Liver (tissue), 3 donors: ENCODE results near the gene CENPF.

Experiments
- EGR1 ChIP-seq, 2 donors: IDR thresholded peaks; 2 replicates each; pipeline ENCODE4 v1.6.1; 2016 to 2018; ENCODE audit warnings: antibody characterized with exemption in 2 of 2, low read depth in 2 of 2
- GABPA ChIP-seq, 2 donors: IDR thresholded peaks in 1 of 2; conservative IDR thresholded peaks in 1 of 2; 2 replicates each; pipeline ENCODE4 v1.6.1; 2016; ENCODE audit warnings: antibody characterized with exemption in 2 of 2, mild to moderate bottlenecking in 1 of 2, moderate library complexity in 1 of 2
- JUND ChIP-seq, 2 donors: IDR thresholded peaks; 2 replicates each; pipeline ENCODE4 v1.6.1; 2016; ENCODE audit warnings: antibody characterized with exemption in 2 of 2
- RAD21 ChIP-seq, 2 donors: IDR thresholded peaks; 2 replicates each; pipeline ENCODE4 v1.6.1; 2016; ENCODE audit warnings: antibody characterized with exemption in 2 of 2, mild to moderate bottlenecking in 2 of 2
- SP1 ChIP-seq: IDR thresholded peaks from 2 replicates; pipeline ENCODE4 v1.6.1; 2018; ENCODE audit warnings: antibody characterized with exemption, mild to moderate bottlenecking
- TAF1 ChIP-seq: conservative IDR thresholded peaks from 2 replicates; pipeline ENCODE4 v1.6.1; 2016; ENCODE audit warnings: antibody characterized with exemption, mild to moderate bottlenecking
- YY1 ChIP-seq: IDR thresholded peaks from 2 replicates; pipeline ENCODE4 v1.6.1; 2016; ENCODE audit warnings: antibody characterized with exemption, mild to moderate bottlenecking
- TF ChIP-seq, protein P1 (sequence below): fragments of 150-350 bp; IDR thresholded peaks from 2 replicates; pipeline ENCODE4 v1.5.1; 2017; ENCODE audit warnings: improper control_type of control experiment, low read depth, low read length; ENCODE audit not compliant: missing input control
- TF ChIP-seq, protein P2 (sequence below): IDR thresholded peaks from 2 replicates; pipeline ENCODE4 v1.6.1; 2016; ENCODE audit warnings: antibody characterized with exemption
- TF ChIP-seq, protein P3 (sequence below): IDR thresholded peaks from 2 replicates; pipeline ENCODE4 v1.6.1; 2016; ENCODE audit warnings: antibody characterized with exemption
- donor health status: healthy.
- donor health status: healthy.

DNA sequence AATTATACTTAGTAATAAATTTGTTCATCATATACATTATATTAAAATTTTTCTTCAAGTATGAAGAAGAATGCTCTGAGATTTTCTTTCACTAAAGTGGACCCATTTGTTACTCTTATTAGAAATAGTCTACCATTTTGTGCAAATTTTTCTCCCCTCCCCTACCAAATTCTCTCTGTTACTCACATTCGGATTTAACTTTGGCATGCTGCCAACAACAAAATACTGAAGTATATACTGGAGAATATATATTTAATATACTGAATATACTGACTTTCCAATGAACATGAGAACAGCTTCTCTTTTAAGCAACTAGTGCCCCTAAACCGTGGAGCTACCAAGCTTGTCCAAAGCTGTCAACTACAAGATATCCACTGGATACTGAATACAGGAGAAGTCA, 57.2 kb downstream of the CENPF start:
- TF ChIP-seq, protein P1, sequence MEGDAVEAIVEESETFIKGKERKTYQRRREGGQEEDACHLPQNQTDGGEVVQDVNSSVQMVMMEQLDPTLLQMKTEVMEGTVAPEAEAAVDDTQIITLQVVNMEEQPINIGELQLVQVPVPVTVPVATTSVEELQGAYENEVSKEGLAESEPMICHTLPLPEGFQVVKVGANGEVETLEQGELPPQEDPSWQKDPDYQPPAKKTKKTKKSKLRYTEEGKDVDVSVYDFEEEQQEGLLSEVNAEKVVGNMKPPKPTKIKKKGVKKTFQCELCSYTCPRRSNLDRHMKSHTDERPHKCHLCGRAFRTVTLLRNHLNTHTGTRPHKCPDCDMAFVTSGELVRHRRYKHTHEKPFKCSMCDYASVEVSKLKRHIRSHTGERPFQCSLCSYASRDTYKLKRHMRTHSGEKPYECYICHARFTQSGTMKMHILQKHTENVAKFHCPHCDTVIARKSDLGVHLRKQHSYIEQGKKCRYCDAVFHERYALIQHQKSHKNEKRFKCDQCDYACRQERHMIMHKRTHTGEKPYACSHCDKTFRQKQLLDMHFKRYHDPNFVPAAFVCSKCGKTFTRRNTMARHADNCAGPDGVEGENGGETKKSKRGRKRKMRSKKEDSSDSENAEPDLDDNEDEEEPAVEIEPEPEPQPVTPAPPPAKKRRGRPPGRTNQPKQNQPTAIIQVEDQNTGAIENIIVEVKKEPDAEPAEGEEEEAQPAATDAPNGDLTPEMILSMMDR, result no peak
- TF ChIP-seq, protein P2, sequence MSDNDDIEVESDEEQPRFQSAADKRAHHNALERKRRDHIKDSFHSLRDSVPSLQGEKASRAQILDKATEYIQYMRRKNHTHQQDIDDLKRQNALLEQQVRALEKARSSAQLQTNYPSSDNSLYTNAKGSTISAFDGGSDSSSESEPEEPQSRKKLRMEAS, result no peak
- TF ChIP-seq JUND (IDR thresholded peaks at IDR 0.05) (no peak), RAD21 (IDR thresholded peaks at IDR 0.05) (no peak), EGR1 (IDR thresholded peaks at IDR 0.05; ENCODE audit: low read depth in 2 of 2) (no peak), YY1 (no peak), GABPA (IDR thresholded peaks at IDR 0.05 in 1 of 2, conservative IDR thresholded peaks at IDR 0.05 in 1 of 2) (no peak), SP1 (no peak), TAF1 (no peak)
- TF ChIP-seq, protein P3, sequence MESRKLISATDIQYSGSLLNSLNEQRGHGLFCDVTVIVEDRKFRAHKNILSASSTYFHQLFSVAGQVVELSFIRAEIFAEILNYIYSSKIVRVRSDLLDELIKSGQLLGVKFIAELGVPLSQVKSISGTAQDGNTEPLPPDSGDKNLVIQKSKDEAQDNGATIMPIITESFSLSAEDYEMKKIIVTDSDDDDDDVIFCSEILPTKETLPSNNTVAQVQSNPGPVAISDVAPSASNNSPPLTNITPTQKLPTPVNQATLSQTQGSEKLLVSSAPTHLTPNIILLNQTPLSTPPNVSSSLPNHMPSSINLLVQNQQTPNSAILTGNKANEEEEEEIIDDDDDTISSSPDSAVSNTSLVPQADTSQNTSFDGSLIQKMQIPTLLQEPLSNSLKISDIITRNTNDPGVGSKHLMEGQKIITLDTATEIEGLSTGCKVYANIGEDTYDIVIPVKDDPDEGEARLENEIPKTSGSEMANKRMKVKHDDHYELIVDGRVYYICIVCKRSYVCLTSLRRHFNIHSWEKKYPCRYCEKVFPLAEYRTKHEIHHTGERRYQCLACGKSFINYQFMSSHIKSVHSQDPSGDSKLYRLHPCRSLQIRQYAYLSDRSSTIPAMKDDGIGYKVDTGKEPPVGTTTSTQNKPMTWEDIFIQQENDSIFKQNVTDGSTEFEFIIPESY, result no peak
